HEK293 (cell line): Measurements from ENCODE around the gene SNUPN.

ENCODE experiments used
- ZNF10 ChIP-seq: fragments of 450-650 bp; formaldehyde crosslinking; IDR thresholded peaks from 2 replicates; pipeline ENCODE4 v1.5.1; 2017; ENCODE audit warnings: missing biosample characterization, missing genetic modification characterization
- ZNF174 ChIP-seq: fragments of 450-650 bp; formaldehyde crosslinking; IDR thresholded peaks from 2 replicates; pipeline ENCODE4 v1.5.0; 2017; ENCODE audit warnings: missing biosample characterization, mild to moderate bottlenecking, missing genetic modification characterization
- ZNF354C ChIP-seq: fragments of 450-650 bp; formaldehyde crosslinking; IDR thresholded peaks from 2 replicates; pipeline ENCODE4 v1.5.1; 2016; ENCODE audit warnings: missing biosample characterization, missing genetic modification characterization, low read depth, borderline replicate concordance
- ZNF501 ChIP-seq: fragments of 450-650 bp; formaldehyde crosslinking; IDR thresholded peaks from 2 replicates; pipeline ENCODE4 v1.5.1; 2016; ENCODE audit warnings: missing biosample characterization, missing genetic modification characterization
- TF ChIP-seq, protein P1 (sequence below): fragments of 450-650 bp; formaldehyde crosslinking; IDR thresholded peaks from 2 replicates; pipeline ENCODE4 v1.5.1; 2016; ENCODE audit warnings: missing biosample characterization, missing genetic modification characterization

DNA sequence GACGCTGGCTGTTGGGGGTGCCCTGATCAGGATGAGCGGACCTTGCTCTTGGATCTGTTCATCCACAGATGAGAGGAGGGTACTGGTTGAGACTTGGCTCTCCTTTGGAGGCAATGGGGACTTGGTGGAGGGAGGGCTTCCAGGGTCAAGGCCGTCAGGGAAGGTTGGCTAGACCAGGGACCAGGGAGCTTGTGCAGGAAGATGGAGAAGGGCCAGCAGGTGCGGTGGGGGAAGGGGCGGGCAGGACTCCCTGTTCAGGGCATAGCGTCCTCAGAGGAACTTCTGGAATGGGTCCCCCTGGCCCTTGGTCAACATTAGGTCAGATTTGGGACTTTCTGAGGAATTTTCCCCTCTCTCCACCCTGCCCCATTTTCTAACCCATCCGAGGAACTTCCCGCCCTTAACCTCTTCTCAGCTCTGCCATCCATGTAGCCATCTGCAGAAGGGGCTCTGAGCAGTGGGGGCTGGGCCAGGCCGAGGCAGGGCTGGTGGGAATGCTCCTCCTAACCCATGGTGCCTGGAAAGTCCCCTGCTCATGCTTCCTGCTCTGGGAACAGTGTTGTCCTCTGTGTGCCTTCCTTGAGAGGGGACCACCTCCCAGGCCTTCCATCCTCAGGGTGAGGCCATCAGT is 33.7 kb upstream of the SNUPN start:
- no peak for TF ChIP-seq ZNF501 (tag by site-specific recombination)
- TF ChIP-seq ZNF174 (tag by site-specific recombination): no peak
- no peak for TF ChIP-seq ZNF354C (tag by site-specific recombination)
- no peak for TF ChIP-seq ZNF10 (tag by site-specific recombination)
- TF ChIP-seq, protein P1, sequence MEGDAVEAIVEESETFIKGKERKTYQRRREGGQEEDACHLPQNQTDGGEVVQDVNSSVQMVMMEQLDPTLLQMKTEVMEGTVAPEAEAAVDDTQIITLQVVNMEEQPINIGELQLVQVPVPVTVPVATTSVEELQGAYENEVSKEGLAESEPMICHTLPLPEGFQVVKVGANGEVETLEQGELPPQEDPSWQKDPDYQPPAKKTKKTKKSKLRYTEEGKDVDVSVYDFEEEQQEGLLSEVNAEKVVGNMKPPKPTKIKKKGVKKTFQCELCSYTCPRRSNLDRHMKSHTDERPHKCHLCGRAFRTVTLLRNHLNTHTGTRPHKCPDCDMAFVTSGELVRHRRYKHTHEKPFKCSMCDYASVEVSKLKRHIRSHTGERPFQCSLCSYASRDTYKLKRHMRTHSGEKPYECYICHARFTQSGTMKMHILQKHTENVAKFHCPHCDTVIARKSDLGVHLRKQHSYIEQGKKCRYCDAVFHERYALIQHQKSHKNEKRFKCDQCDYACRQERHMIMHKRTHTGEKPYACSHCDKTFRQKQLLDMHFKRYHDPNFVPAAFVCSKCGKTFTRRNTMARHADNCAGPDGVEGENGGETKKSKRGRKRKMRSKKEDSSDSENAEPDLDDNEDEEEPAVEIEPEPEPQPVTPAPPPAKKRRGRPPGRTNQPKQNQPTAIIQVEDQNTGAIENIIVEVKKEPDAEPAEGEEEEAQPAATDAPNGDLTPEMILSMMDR: no peak
